COR-L47 (cell line): ENCODE results near the gene C11orf86.

Experiments
- DNase-seq: peaks from one replicate; lab custom pipeline; 2025; lab: John Stamatoyannopoulos, UW

C11orf86 gene

DNA sequence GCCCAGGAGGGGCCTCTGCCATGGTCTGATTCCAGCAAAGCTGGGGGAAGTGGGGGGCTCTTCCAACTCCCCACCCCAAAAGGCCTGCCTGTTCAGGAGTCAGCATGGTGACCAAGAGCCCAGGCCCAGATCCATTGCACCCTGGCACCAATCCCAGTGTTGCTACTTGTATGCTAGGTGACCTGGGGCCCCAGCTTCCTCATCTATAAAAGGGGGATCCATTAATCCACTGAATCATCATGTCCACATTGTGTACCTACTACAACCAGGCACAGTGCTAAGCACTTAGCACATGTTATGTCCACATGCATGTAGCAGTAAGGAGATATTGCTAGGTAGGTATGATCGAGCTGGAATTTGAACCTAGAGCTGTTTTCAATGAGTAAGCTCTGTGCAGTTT, 49.9 kb downstream of the C11orf86 start:
- no peak for DNase-seq

DNA sequence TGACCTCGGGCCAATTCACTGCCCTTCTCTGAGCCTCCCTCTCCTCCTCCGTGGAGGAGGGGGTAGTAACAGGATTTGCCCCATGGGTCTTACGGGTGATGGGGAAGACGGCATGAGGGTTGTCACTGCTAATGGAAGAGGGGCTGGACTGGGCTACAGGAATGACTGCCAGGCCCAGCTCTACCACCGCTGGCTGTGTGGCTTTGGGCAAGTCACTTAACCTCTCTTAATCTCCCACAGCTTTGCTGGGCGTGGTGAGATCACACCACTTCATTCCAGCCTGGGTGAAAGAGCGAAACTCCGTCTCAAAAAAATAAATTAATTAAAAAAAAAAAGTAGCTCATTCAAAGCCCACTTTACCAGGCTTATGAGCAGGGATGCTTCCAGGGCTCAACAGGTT, 50.6 kb downstream of the C11orf86 start:
- DNase-seq, result no peak
